B cell (primary cell): Measurements from ENCODE around the gene ADM2. TPM values are rescaled to one million over a fixed set of nuclear protein-coding genes. Genes with fewer than 3 reads are reported as not detected.

Source experiments
- ATAC-seq: fragments of 200-7000 bp; cut with Tn5 transposase; one replicate; pipeline ENCODE4 v1.10.0; 2021; ENCODE audit warnings: low read depth, mild to moderate bottlenecking, moderate number of reproducible peaks, moderate library complexity
- CTCF ChIA-PET: fragments of 350-600 bp; sonication (Branson Sonifier 250); formaldehyde crosslinking; loops from one replicate; lab custom pipeline; 2021; ENCODE audit warnings: antibody characterized with exemption, inconsistent platforms; lab: Charles Lee
- POLR2A ChIA-PET: fragments of 350-600 bp; sonication (Branson Sonifier 250); formaldehyde crosslinking; loops from one replicate; lab custom pipeline; 2021; ENCODE audit warnings: antibody characterized with exemption; lab: Charles Lee
- DNase-seq: peaks from one replicate; pipeline ENCODE4 v3.0.0; 2013
- H2AFZ ChIP-seq: 2 replicates; pipeline ENCODE4 v1.6.1; 2012; ENCODE audit warnings: mild to moderate bottlenecking, low read depth, low read length; ENCODE audit not compliant: insufficient read depth, poor library complexity, severe bottlenecking
- H3K27ac ChIP-seq, 2 donors: 1 replicate in 1 of 2; 2 replicates in 1 of 2; pipeline ENCODE4 v1.5.1; 2012 to 2013; ENCODE audit warnings: low read length in 2 of 2, mild to moderate bottlenecking in 2 of 2, moderate library complexity in 1 of 2
- H3K27me3 ChIP-seq, 4 experiments: fragments of 200-600 bp in 1 of 4; sonication (generic) in 1 of 4; replicated peaks in 1 of 4; 1 replicate in 2 of 4; 2 replicates in 2 of 4; pipeline versions ENCODE4 v1.6.1 to v1.7.0; 2013 to 2016; ENCODE audit warnings: low read length in 3 of 4, mild to moderate bottlenecking in 2 of 4, mixed read lengths in 1 of 4, moderate library complexity in 1 of 4; ENCODE audit not compliant: insufficient read depth in 4 of 4, control insufficient read depth in 3 of 4; ENCODE audit errors: control extremely low read depth in 1 of 4
- H3K36me3 ChIP-seq, 2 experiments: replicated peaks in 1 of 2; 1 replicate in 1 of 2; 2 replicates in 1 of 2; pipeline versions ENCODE4 v1.6.1 to v1.7.1; 2013; ENCODE audit warnings: low read length in 1 of 2; ENCODE audit not compliant: insufficient read depth in 2 of 2, control insufficient read depth in 1 of 2; ENCODE audit errors: control extremely low read depth in 1 of 2, extremely low read depth in 1 of 2
- H3K4me1 ChIP-seq, 2 donors: fragments of 200-600 bp in 1 of 2; sonication (generic) in 1 of 2; 1 replicate in 1 of 2; 2 replicates in 1 of 2; pipeline versions ENCODE4 v1.5.1 to v1.6.1; 2013 to 2017; ENCODE audit warnings: low read length in 2 of 2; ENCODE audit not compliant: control insufficient read depth in 2 of 2, insufficient read depth in 2 of 2
- H3K4me2 ChIP-seq: replicated peaks from 2 replicates; pipeline ENCODE3; 2012; ENCODE audit warnings: mild to moderate bottlenecking, low read depth, low read length; ENCODE audit not compliant: poor library complexity, severe bottlenecking
- H3K4me3 ChIP-seq, 5 experiments: fragments of 200-600 bp in 1 of 5; sonication (generic) in 1 of 5; 1 replicate in 3 of 5; 2 replicates in 2 of 5; pipeline versions ENCODE4 v1.5.1 to v1.7.0; 2011 to 2016; ENCODE audit warnings: low read length in 4 of 5, mild to moderate bottlenecking in 4 of 5, low read depth in 2 of 5, control low read depth in 1 of 5, moderate library complexity in 1 of 5; ENCODE audit not compliant: insufficient read depth in 1 of 5; ENCODE audit errors: control extremely low read depth in 1 of 5, extremely low read depth in 1 of 5
- H3K79me2 ChIP-seq: fragments of 200-600 bp; sonication (generic); one replicate; pipeline ENCODE4 v1.6.0; 2016; ENCODE audit warnings: low read length; ENCODE audit not compliant: control insufficient read depth, insufficient read depth
- H3K9ac ChIP-seq: fragments of 200-600 bp; sonication (generic); 2 replicates; pipeline ENCODE4 v1.6.1; 2017; ENCODE audit warnings: mild to moderate bottlenecking, low read length, moderate library complexity
- H3K9me3 ChIP-seq, 3 donors: one replicate each; pipeline versions ENCODE4 v1.6.1 to v1.7.1; 2013; ENCODE audit warnings: low read length in 2 of 3; ENCODE audit not compliant: control insufficient read depth in 2 of 3, insufficient read depth in 1 of 3; ENCODE audit errors: control extremely low read depth in 1 of 3
- H4K20me1 ChIP-seq: 2 replicates; pipeline ENCODE4 v1.6.0; 2012; ENCODE audit warnings: mild to moderate bottlenecking, low read length; ENCODE audit not compliant: insufficient read depth, control insufficient read depth, poor library complexity, severe bottlenecking
- H3K27ac Mint-ChIP-seq: one replicate; pipeline ENCODE4 v1.8.0; 2021; ENCODE audit warnings: mixed read lengths
- H3K27me3 Mint-ChIP-seq: one replicate; pipeline ENCODE4 v1.8.0; 2021; ENCODE audit warnings: mixed read lengths
- H3K4me1 Mint-ChIP-seq: one replicate; pipeline ENCODE4 v1.8.0; 2021; ENCODE audit warnings: mixed read lengths
- H3K4me3 Mint-ChIP-seq: one replicate; pipeline ENCODE4 v1.8.0; 2021; ENCODE audit warnings: mixed read lengths
- H3K9me3 Mint-ChIP-seq: one replicate; pipeline ENCODE4 v1.8.0; 2022; ENCODE audit warnings: mixed read lengths; ENCODE audit not compliant: insufficient read depth
- CTCF ChIP-seq: fragments of 200-600 bp; IDR thresholded peaks from one replicate; pipeline ENCODE4 v1.8.0; 2022; ENCODE audit warnings: antibody characterized with exemption, mild to moderate bottlenecking
- EZH2 ChIP-seq: IDR thresholded peaks from 2 replicates; pipeline ENCODE4 v1.6.1; 2012; ENCODE audit warnings: borderline replicate concordance, low read depth, mild to moderate bottlenecking, moderate library complexity, low read length; ENCODE audit not compliant: insufficient read depth, poor library complexity, severe bottlenecking
- WGBS: methylation state at CpG from one replicate; pipeline ENCODE4 v1.1.5; 2013; ENCODE audit warnings: missing lambda C conversion rate; ENCODE audit not compliant: insufficient coverage; 5-methylcytosine and 5-hydroxymethylcytosine counted together
- intact Hi-C: fragments of 100-400 bp; cut with micrococcal nuclease; formaldehyde crosslinking; loops from one replicate; pipeline ENCODE4 v1.10.0; 2022
- polyA plus RNA-seq: library from polyadenylated mRNA; depleted of rRNA; stranded (reverse); fragments of >200 nt; gene quantifications from 2 replicates; pipeline ENCODE4 v1.2.3, GENCODE V29; 2012
- total RNA-seq, 2 donors: library from RNA; stranded (reverse); fragments of 120-200 nt in 1 of 2; gene quantifications; 1 replicate in 1 of 2; 2 replicates in 1 of 2; pipeline versions ENCODE4 v1.2.3 to v1.2.4, GENCODE V29; 2013 to 2022

Gene ADM2
- total and polyA plus RNA-seq, 2 donors (not counting 1 experiment from before 2014, with no cell fraction given) = 0.67 to 3.7 TPM

GRCh38 chr22:50463188-50463900, 18.0 kb upstream of the ADM2 start:
- DNase-seq = no peak
- Histone ChIP-seq H2AFZ (no peak overlapping the region), H4K20me1 (peaks cover 16% of the 10 kb centered on the region), H3K4me2 (no peak overlapping the region), H3K4me3 (no peak overlapping the region), H3K36me3 (peaks cover 0 to 93% of the 10 kb centered on the region in 2 experiments), H3K27ac (no peak overlapping the region), H3K9ac (no peak overlapping the region), H3K27me3 (no peaks in the 10 kb centered on the region), H3K4me1 (peaks cover 6 to 7% of the 10 kb centered on the region in 2 donors), H3K9me3 (peaks cover 0 to 4% (median 0%) of the 10 kb centered on the region in 3 donors), H3K79me2 (peaks cover 8% of the 10 kb centered on the region)
- H3K27ac Mint-ChIP-seq = no peak overlapping the region
- ATAC-seq = no peak
- H3K4me1 Mint-ChIP-seq = peaks cover 10% of the 10 kb centered on the region
- WGBS = 94% methylated on average over 27 of the region's 28 CpGs
- H3K9me3 Mint-ChIP-seq = no peaks in the 10 kb centered on the region
- intact Hi-C loops = no loop called here
- TF ChIP-seq EZH2 (no peak), CTCF (no peak)
- no peak overlapping the region for H3K4me3 Mint-ChIP-seq
- CTCF ChIA-PET = interaction anchor here (2.5 kb wide), 1 partner anchor 13 kb away, joined by 7 read pairs; no protein-coding TSS in a partner anchor
- POLR2A ChIA-PET = interaction anchor here (0.7 kb wide), 1 partner anchor 271 kb away, joined by 3 read pairs; no protein-coding TSS in a partner anchor
- no peaks in the 10 kb centered on the region for H3K27me3 Mint-ChIP-seq

- Mint-ChIP-seq H3K9me3 (no peaks in the 10 kb centered on the region), H3K27ac (no peak overlapping the region), H3K4me3 (no peak overlapping the region), H3K27me3 (no peaks in the 10 kb centered on the region), H3K4me1 (peaks cover 21% of the 10 kb centered on the region)
- intact Hi-C loops = no loop called here
- Histone ChIP-seq H3K79me2 (peaks cover 17% of the 10 kb centered on the region), H3K27me3 (no peaks in the 10 kb centered on the region), H3K9ac (no peak overlapping the region), H3K4me2 (no peak overlapping the region), H3K4me3 (no peak overlapping the region), H3K36me3 (peaks cover 0 to 83% of the 10 kb centered on the region in 2 experiments), H3K9me3 (peaks cover 0 to 3% (median 0%) of the 10 kb centered on the region in 3 donors), H4K20me1 (peaks cover 26% of the 10 kb centered on the region), H3K4me1 (peaks cover 17 to 18% of the 10 kb centered on the region in 2 donors), H2AFZ (no peak overlapping the region), H3K27ac (no peak overlapping the region)
- ChIA-PET CTCF (interaction anchor here (2.0 to 2.5 kb wide), 2 partner anchors 14 to 33 kb away, joined by 7 to 8 read pairs; no protein-coding TSS in a partner anchor), POLR2A (no interaction called here)
- DNase-seq (no peak), ATAC-seq (no peak)
- WGBS = 94% methylated on average over 24 of the region's 24 CpGs
- TF ChIP-seq CTCF (no peak), EZH2 (no peak)
Measured at GRCh38 chr22:50464451-50464850, 16.9 kb upstream of the ADM2 start.
